Omental fat pad (tissue), 4 donors: ENCODE data around the gene ZPR1. TPM values are rescaled to one million over a fixed set of nuclear protein-coding genes. Genes with fewer than 3 reads are reported as not detected.
A peak's percentile ranks its signal among the peaks of the same experiment; 100 is the strongest.

Experiments
- ATAC-seq: fragments of 150-250 bp; one replicate; pipeline ENCODE4 v1.9.1; 2016; ENCODE audit warnings: mild to moderate bottlenecking, moderate library complexity; ENCODE audit not compliant: low FRiP score
- DNase-seq: peaks from one replicate; pipeline ENCODE4 v3.0.0-alpha.2; 2019; ENCODE audit warnings: low spot score
- CTCF ChIP-seq, 3 donors: fragments of 450-650 bp; IDR thresholded peaks; one replicate each; pipeline ENCODE4 v1.5.1; 2016 to 2017; ENCODE audit warnings: antibody characterized with exemption in 3 of 3, mild to moderate bottlenecking in 3 of 3, moderate library complexity in 2 of 3
- total RNA-seq, 4 donors: library from RNA; depleted of rRNA; stranded (reverse); fragments of >200 nt; gene quantifications; one replicate each; pipeline ENCODE4 v1.1.0, GENCODE V29; 2016

ZPR1 gene
- total RNA-seq, 4 donors from 2014 or later: 23.5 to 83.9 (median 54.6) TPM

- DNase-seq (no peak), ATAC-seq (peak; percentile 42)
- no peak for TF ChIP-seq CTCF (IDR thresholded peaks at IDR 0.05)
Measured at GRCh38 chr11:116725434-116726221, 62.2 kb downstream of the ZPR1 start.

GRCh38 chr11:116724813-116725212, 63.0 kb downstream of the ZPR1 start:
- no peak for TF ChIP-seq CTCF (IDR thresholded peaks at IDR 0.05)
- DNase-seq (no peak), ATAC-seq (no peak)

Other genes with a start within 250 kb of the ZPR1 start
- gene BUD13, start 15.0 kb downstream of the ZPR1 start, total RNA-seq: 10 to 100 TPM in 3 of 4 donors, 1 to 10 TPM in 1; 9.7 to 18.8 (median 12.0) TPM
- gene APOA5, start 3.9 kb upstream of the ZPR1 start, total RNA-seq: not detected
- 1 to 10 TPM in 1 of 4 donors, not detected in 3; 1.1 TPM for gene APOA4, start 35.3 kb upstream of the ZPR1 start, total RNA-seq
- gene APOC3, start 41.9 kb upstream of the ZPR1 start, total RNA-seq: 1 to 10 TPM in 1 of 4 donors, not detected in 3; 3.5 TPM
- gene APOA1, start 49.6 kb upstream of the ZPR1 start, total RNA-seq: 1 to 10 TPM in 2 of 4 donors, not detected in 2; 1.0 to 1.1 TPM